Daoy (cell line): ENCODE results near the gene GPR15. TPM values are rescaled to one million over a fixed set of nuclear protein-coding genes. Genes with fewer than 3 reads are reported as not detected.

Experiments used
- total RNA-seq: library from RNA; depleted of rRNA; stranded (reverse); fragments of >200 nt; shearing (Covaris generic); gene quantifications from 2 replicates; pipeline ENCODE4 v1.2.3, GENCODE V29; 2014; rRNA removed

GPR15 gene
- total RNA-seq, 1 experiment from 2014 or later: not detected

Other genes starting within 250 kb of the GPR15 start
- not detected in 2 replicates for gene OR5H2, start 249.5 kb upstream of the GPR15 start, total RNA-seq
- not detected in 2 replicates for gene OR5K4, start 178.1 kb upstream of the GPR15 start, total RNA-seq
- not detected in 2 replicates for gene OR5K3, start 141.3 kb upstream of the GPR15 start, total RNA-seq
- gene OR5K1, start 68.8 kb upstream of the GPR15 start, total RNA-seq: not detected in 2 replicates
- not detected in 2 replicates for gene OR5K2, start 34.3 kb upstream of the GPR15 start, total RNA-seq
- gene CLDND1, start 9.1 kb upstream of the GPR15 start, total RNA-seq: 258 and 296 TPM in 2 replicates
- gene CPOX, start 61.6 kb downstream of the GPR15 start, total RNA-seq: 53.9 and 58.9 TPM in 2 replicates
- 1.2 and 3.4 TPM in 2 replicates for gene ST3GAL6, start 231.4 kb downstream of the GPR15 start, total RNA-seq